T-helper 17 cell (primary cell): ENCODE data around the gene FSTL4. TPM values are rescaled to one million over a fixed set of nuclear protein-coding genes. Genes with fewer than 3 reads are reported as not detected.

Experiments
- ATAC-seq: fragments of 150-1000 bp; cut with Tn5 transposase; 2 replicates; pipeline ENCODE4 v1.10.0; 2021; ENCODE audit warnings: mild to moderate bottlenecking, moderate library complexity
- DNase-seq, 3 donors: peaks; one replicate each; pipeline versions ENCODE4 v3.0.0 to v3.0.0-alpha.2; 2020 to 2021
- H3K9me3 ChIP-seq: one replicate; pipeline ENCODE4 v1.7.0; 2013; ENCODE audit warnings: low read length, mild to moderate bottlenecking; ENCODE audit not compliant: control insufficient read depth, poor library complexity, severe bottlenecking
- H3K27ac Mint-ChIP-seq: one replicate; pipeline ENCODE4 v1.8.0; 2022; ENCODE audit warnings: mild to moderate bottlenecking, moderate library complexity, mixed read lengths
- H3K27me3 Mint-ChIP-seq: one replicate; pipeline ENCODE4 v1.8.0; 2022; ENCODE audit warnings: mixed read lengths
- H3K36me3 Mint-ChIP-seq: one replicate; pipeline ENCODE4 v1.8.0; 2022; ENCODE audit warnings: low read depth, mixed read lengths
- H3K4me1 Mint-ChIP-seq: one replicate; pipeline ENCODE4 v1.8.0; 2022; ENCODE audit warnings: mild to moderate bottlenecking, mixed read lengths
- H3K4me3 Mint-ChIP-seq: one replicate; pipeline ENCODE4 v1.8.0; 2022; ENCODE audit warnings: mild to moderate bottlenecking, moderate library complexity, mixed read lengths
- total RNA-seq, 4 donors: library from RNA in 2 of 4; stranded (reverse) in 2 of 4; gene quantifications; one replicate each; pipeline ENCODE4 v1.2.3 and lab custom pipeline; 2022 to 2026

The FSTL4 gene
- total RNA-seq, 2 donors from 2014 or later = 0.26 TPM; not detected in 1

DNA sequence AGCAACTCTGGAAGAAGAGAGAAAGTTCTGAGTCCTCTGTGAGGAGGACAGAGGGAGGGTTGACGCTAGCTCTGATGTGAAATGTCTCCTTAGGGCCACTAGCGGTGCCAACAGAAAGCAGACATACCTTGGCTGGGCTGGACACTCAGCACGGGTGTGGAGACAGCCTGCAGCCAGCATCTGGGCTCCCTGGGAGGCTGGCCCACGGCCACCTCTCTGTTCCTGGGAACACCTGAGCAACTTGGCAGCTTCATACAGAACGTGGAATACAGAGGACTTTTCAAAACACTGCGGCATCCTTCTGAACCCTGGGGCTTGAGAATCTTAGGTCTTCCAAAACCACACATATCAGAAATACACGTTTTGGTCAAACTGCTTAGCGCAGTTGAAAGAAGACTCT lies 269.1 kb downstream of the FSTL4 start:
- no peak overlapping the region for H3K4me3 Mint-ChIP-seq
- DNase-seq (no peak), ATAC-seq (no peak)
- peaks cover 22% of the 10 kb centered on the region for H3K27me3 Mint-ChIP-seq
- no peak overlapping the region for H3K27ac Mint-ChIP-seq
- H3K4me1 Mint-ChIP-seq = peaks cover 3% of the 10 kb centered on the region
- H3K9me3 ChIP-seq = no peaks in the 10 kb centered on the region
- H3K36me3 Mint-ChIP-seq = peaks cover 4% of the 10 kb centered on the region

DNA sequence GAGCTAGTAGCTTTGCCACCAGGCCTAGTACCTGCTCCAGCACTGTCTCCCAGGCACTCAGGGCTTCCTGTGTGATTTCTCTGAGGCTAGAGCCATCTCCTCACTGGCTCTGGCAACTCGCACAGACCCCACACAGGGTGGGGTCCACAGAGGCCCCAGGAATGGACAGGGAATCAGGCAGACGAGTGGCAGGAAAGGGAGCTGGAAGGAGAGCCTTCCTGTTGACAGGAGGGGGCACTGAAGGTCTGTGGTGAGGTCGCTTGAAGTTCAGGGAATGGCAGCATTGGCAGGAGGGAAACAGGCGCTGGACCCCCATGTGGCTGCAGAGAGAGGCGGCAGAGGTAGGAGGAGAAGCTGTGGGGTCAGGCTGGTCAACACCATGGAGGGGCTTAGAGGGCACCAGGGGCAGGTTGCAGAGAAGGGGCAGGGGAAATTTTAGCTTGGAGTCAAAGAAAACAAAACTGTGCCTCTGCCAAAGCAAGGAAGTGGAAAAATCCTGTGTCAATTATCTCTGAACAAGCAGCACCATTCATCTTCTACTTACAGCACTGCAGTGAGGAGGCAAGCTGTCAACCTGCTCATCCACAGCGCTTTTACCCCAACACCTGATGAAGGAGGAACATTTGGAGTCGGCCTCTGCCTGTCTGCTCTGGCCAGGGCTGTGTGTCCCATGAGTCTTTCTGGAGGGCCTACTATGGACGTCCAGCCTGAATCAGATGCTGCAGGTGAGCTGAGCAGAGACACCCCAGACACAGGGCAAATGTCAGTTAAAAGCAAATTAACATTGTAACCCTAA lies 270.2 kb downstream of the FSTL4 start:
- Mint-ChIP-seq H3K4me3 (peak overlapping the region; percentile 83), H3K36me3 (peaks cover 2% of the 10 kb centered on the region), H3K4me1 (peaks cover 3% of the 10 kb centered on the region), H3K27me3 (peaks cover 12% of the 10 kb centered on the region), H3K27ac (no peak overlapping the region)
- ATAC-seq (no peak), DNase-seq (no peak)
- no peaks in the 10 kb centered on the region for H3K9me3 ChIP-seq

GRCh38 chr5:133341296-133341695 lies 271.0 kb downstream of the FSTL4 start:
- Mint-ChIP-seq H3K27ac (no peak overlapping the region), H3K4me1 (peaks cover 6% of the 10 kb centered on the region), H3K36me3 (no peaks in the 10 kb centered on the region), H3K4me3 (no peak overlapping the region), H3K27me3 (peaks cover 7% of the 10 kb centered on the region)
- H3K9me3 ChIP-seq = no peaks in the 10 kb centered on the region
- ATAC-seq (no peak), DNase-seq (no peak)

DNA sequence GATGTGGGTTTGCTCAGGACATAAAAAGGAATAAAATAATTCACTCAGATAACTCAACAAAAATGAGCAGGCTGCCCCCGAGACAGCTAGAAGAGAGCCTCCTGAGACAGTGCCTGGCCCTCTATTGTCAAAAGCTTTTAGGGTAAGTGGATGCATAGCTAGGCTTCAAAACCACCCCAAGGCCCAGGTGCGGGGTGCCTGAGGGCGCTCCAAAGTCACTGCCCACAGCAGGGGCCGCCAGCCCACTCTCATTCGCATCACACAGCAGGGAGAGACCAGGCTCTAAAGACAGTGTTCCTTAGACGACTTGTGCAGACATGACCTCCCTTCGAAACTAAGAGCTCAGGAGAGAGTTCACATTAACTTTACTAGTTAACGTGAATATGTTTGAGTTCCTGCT lies 271.5 kb downstream of the FSTL4 start:
- peaks cover 6% of the 10 kb centered on the region for H3K4me1 Mint-ChIP-seq
- no peak for ATAC-seq
- DNase-seq = no peak
- H3K27ac Mint-ChIP-seq = no peak overlapping the region
- no peaks in the 10 kb centered on the region for H3K36me3 Mint-ChIP-seq
- H3K27me3 Mint-ChIP-seq = peaks cover 7% of the 10 kb centered on the region
- no peak overlapping the region for H3K4me3 Mint-ChIP-seq
- H3K9me3 ChIP-seq = no peaks in the 10 kb centered on the region

GRCh38 chr5:133340002-133340755 lies 272.2 kb downstream of the FSTL4 start:
- no peaks in the 10 kb centered on the region for H3K36me3 Mint-ChIP-seq
- DNase-seq (no peak), ATAC-seq (no peak)
- no peaks in the 10 kb centered on the region for H3K9me3 ChIP-seq
- H3K4me1 Mint-ChIP-seq = peaks cover 6% of the 10 kb centered on the region
- H3K4me3 Mint-ChIP-seq = no peak overlapping the region
- no peak overlapping the region for H3K27ac Mint-ChIP-seq
- peaks cover 13% of the 10 kb centered on the region for H3K27me3 Mint-ChIP-seq

GRCh38 chr5:133338504-133339355 lies 273.6 kb downstream of the FSTL4 start:
- Mint-ChIP-seq H3K27me3 (peaks cover 17% of the 10 kb centered on the region), H3K36me3 (no peaks in the 10 kb centered on the region), H3K4me3 (no peak overlapping the region), H3K4me1 (peaks cover 6% of the 10 kb centered on the region), H3K27ac (peak overlapping the region; percentile 27)
- DNase-seq (no peak), ATAC-seq (no peak)
- H3K9me3 ChIP-seq = no peaks in the 10 kb centered on the region

- no peaks in the 10 kb centered on the region for H3K9me3 ChIP-seq
- ATAC-seq (no peak), DNase-seq (no peak)
- Mint-ChIP-seq H3K4me1 (peaks cover 6% of the 10 kb centered on the region), H3K27ac (no peak overlapping the region), H3K36me3 (no peaks in the 10 kb centered on the region), H3K27me3 (peaks cover 24% of the 10 kb centered on the region), H3K4me3 (no peak overlapping the region)
These were observed 274.4 kb downstream of the FSTL4 start for GRCh38 chr5:133337795-133338445.

- no peak overlapping the region for H3K27ac Mint-ChIP-seq
- H3K27me3 Mint-ChIP-seq = peaks cover 27% of the 10 kb centered on the region
- H3K4me3 Mint-ChIP-seq = no peak overlapping the region
- no peak for DNase-seq
- no peak for ATAC-seq
- no peaks in the 10 kb centered on the region for H3K36me3 Mint-ChIP-seq
- H3K9me3 ChIP-seq = no peaks in the 10 kb centered on the region
- peaks cover 6% of the 10 kb centered on the region for H3K4me1 Mint-ChIP-seq
These were observed 275.4 kb downstream of the FSTL4 start for GRCh38 chr5:133336969-133337410.

- DNase-seq = no peak
- no peaks in the 10 kb centered on the region for H3K36me3 Mint-ChIP-seq
- H3K9me3 ChIP-seq = no peaks in the 10 kb centered on the region
- H3K4me3 Mint-ChIP-seq = no peak overlapping the region
- ATAC-seq = no peak
- H3K27ac Mint-ChIP-seq = no peak overlapping the region
- peaks cover 4% of the 10 kb centered on the region for H3K4me1 Mint-ChIP-seq
- peaks cover 21% of the 10 kb centered on the region for H3K27me3 Mint-ChIP-seq
These were observed 276.0 kb downstream of the FSTL4 start for GRCh38 chr5:133336121-133336968.

DNA sequence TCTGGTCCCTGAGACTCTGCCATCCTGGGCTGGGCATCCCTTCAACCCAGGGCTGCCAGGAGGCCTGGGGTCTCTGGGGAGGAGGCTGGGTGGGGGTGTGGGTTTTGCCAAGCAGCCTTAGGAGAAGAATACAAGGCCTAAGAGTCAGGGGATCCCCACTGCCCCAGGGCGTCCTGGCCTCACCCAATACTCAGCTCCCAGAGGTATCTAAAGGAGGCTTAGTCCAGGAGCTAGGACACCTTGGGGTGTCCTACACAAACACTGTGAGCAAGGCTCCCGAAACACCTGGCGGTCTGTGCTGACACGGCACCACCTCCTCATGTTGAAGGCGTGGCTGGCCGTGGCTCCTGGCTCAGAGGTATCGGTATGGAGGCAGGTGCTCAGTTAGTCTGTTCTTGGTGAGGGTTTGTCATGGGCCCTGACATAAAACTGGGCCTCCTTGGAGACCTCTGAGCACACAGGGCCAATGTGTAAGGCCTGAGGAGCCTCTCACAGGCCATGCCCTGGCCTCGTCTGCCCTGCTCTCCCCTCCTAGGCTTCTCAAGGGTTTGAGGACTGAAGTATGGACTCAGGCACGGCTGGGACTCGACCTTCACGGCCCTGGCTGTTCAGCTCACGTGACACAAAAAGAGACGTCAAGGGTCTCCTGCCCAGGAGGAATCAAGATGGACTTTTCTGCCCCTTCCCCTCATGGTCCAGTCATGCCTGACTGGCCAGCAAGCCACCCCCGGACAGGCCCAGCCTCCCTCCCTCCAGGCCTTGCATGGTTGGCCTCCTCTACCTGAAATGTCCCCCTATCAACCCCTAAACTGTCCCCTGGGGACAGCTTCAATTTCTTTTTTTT lies 277.3 kb downstream of the FSTL4 start:
- H3K27me3 Mint-ChIP-seq = peaks cover 21% of the 10 kb centered on the region
- H3K4me1 Mint-ChIP-seq = peaks cover 3% of the 10 kb centered on the region
- DNase-seq (no peak), ATAC-seq (no peak)
- no peak overlapping the region for H3K27ac Mint-ChIP-seq
- no peaks in the 10 kb centered on the region for H3K36me3 Mint-ChIP-seq
- no peak overlapping the region for H3K4me3 Mint-ChIP-seq
- H3K9me3 ChIP-seq = no peaks in the 10 kb centered on the region

DNA sequence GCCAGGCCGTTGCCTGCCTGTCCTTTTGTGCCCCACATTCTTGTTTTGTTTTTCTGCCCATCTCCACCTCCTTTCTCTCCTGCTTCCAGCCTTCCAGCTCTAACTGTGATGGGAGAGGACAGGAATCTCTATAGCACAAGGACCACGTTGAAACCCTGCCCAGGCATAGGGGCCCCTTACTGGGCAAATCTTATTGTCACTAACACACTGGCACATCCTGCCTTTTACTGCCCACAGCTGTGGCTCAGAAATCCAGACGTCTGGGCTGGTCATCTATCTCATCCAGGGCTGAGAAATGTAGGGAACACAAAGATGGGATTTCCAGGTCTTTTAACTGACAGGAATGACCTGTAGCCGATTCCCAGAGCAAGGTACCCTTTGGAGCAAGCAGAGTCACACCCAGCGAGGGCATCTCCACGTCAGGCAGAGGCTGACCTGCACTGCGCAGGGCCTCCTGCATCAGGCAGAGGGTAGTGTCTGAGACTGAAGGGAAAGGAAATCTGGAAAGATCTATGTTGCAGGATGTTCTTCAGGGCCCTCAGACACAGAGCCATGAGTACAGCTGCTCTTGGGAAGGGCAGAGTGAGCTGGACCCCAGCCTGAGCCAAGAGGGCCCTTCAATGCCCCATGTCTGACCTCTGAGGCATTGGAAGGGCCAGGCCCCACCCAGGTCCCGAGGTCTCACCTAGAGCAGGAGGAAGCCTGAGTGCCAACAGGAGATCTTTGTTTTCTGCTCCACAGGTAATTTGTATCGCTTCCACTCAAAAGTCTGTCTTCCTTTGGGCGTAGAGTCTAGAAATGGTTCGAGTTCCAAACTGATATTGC lies 278.8 kb downstream of the FSTL4 start:
- no peak for ATAC-seq
- no peaks in the 10 kb centered on the region for H3K36me3 Mint-ChIP-seq
- H3K27ac Mint-ChIP-seq = no peak overlapping the region
- H3K9me3 ChIP-seq = no peaks in the 10 kb centered on the region
- peaks cover 3% of the 10 kb centered on the region for H3K4me1 Mint-ChIP-seq
- H3K27me3 Mint-ChIP-seq = peaks cover 21% of the 10 kb centered on the region
- no peak overlapping the region for H3K4me3 Mint-ChIP-seq
- DNase-seq = no peak
